ENCODE data around the gene GSTO2.

The GSTO2 gene

DNA sequence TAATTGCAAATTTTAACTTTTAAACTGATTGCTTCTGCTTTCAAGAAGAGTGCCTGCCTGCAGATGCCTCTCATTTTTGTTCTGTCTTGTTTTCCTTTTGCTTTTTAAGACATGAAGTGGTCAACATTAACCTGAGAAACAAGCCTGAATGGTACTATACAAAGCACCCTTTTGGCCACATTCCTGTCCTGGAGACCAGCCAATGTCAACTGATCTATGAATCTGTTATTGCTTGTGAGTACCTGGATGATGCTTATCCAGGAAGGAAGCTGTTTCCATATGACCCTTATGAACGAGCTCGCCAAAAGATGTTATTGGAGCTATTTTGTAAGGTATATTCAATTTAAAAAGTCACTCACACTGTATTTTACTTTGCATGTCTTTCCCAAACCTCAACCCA, 8.8 kb downstream of the GSTO2 start:
- H3K27ac ChIP-seq, result no peak overlapping the region
- no peak for DNase-seq (ENCODE audit: low read depth, low spot score)

DNA sequence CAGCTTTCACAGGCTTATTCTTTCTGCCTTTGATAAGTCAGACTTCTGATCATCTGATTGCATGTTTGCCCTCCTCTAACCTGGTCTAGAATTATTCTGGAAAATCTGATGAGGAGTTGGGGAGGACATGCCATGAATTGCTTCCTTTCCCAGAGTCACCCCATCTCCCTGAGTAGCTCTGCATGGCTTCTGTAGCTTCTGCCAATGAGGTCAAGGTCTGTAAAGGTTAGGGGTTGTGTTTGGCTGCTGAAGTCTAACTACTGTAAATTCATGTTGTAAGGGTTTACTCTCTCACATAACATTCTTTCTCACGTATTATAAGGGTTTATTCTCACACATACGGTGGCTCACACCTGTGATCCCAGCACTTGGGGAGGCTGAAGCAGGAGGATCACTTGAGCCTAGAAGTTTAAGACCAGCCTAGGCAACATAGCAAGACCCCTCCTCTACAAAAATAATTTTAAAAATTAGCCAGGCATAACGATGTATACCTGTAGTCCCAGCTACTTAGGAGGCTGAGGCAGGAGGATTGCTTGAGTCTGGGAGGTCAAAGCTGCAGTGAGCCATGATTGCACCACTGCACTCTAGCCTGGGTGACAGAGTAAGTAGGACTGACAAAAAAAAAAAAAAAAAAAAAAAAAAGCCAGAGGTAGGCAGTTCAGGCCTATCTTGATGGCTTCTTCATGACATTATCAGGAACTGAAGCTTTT, 10.7 kb downstream of the GSTO2 start:
- H3K27ac ChIP-seq, result no peak overlapping the region

DNA sequence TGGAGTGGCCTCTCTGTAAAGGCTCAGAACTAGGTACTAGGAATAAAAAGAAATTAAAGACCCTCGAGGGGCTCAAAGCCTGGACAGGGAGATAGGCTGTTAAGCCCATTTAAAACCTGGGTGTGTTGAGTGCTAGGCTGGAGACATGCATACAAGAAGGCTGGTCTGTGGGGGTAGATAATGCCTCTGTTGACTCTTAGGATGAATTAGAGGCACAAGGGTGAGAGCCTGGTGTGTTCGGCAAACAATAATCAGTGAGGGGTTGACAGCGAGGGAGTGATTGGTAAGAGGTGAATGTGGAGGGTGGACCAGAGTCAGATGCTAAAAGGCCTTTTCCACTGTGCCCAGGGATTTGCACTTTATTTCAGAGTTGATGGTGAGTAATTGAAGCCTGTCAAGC, 12.7 kb downstream of the GSTO2 start:
- DNase-seq (ENCODE audit: low read depth, low spot score), result no peak
- no peak overlapping the region for H3K27ac ChIP-seq

More for the DNA sequence above, 10.7 kb downstream of the GSTO2 start:
- DNase-seq (ENCODE audit: low read depth, low spot score), result no peak

DNA sequence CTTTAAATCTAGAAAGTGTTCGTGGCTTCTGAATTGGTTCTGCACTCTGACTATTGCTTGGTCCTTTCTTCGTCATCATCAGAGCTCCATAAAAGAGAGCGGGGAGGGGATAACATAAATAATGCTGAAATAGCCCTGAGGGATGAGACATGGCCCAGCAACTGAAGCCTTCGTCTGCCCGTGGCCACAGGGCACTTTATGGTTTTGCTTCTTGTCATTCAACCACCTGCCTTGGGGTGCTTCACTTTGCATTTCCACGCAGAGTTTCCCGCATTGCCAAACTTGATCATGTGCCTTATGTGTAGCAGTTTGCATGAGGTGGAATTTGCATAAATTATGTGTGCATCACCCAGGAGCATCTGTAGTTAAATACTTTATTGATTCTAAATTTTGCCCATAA, 15.9 kb downstream of the GSTO2 start:
- no peak for DNase-seq (ENCODE audit: low read depth, low spot score)
- no peak overlapping the region for H3K27ac ChIP-seq

DNA sequence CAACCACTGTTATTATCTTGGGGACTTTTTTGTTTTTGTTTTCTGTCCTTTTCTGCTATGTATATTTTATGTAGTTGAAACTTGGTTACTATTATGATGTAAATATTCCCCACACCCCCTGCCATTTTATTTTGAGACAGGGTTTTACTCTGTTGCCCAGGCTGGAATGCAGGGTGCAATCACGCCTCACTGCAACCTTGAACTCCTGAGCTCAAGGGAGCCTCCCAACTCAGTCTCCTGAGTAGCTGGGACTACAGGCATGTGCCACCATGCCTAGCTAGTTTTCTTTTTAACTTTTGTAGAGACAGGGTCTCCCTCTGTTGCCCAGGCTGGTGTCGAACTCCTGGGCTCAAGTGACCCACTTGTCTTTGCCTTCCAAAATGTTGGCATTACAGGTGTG, 18.0 kb downstream of the GSTO2 start:
- no peak for DNase-seq (ENCODE audit: low read depth, low spot score)
- no peak overlapping the region for H3K27ac ChIP-seq

DNA sequence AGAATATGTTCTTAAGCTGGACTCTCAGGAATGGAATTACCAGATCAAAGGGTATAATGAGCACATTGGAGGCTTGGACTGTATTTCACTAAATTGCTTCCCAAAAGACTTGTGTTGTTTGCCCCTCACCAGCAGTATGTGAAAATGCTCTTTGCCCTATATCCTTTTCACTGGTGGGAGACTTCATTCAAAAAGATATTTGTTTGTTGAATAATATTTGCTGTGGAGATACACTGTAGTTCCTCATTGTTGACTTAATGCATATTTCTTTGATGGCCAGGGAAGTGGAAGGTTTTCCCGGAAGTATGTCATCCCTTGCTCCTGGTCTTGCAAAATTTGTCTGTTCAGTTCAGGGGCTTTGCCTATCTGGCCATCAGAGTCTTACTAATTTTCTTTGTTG, 19.4 kb downstream of the GSTO2 start:
- DNase-seq (ENCODE audit: low read depth, low spot score), result no peak
- no peak overlapping the region for H3K27ac ChIP-seq

DNA sequence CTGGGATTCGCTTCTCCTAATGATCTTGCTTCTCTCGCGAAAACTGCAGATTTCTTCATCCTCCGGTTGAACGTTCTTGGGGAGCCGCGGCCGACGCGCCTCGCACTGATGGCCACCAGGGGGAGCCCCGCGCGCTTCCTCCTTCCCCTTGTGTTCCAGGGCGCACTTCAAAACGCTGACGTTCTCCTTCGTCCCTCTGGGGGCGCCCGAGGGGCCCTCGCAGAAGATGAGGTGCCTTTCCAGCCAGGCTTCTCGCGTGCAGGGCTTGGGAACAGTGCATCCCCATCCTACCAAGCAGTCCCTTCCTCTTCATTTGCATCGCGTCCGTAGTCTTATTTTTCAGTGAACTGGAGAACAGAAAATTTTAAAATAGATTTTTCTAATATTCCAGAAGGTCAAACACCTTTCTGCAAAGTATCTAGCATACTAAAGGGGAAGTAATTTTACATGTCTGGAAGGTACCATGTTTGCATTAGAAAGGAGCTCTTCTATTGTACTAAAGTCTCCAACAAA, 22.5 kb downstream of the GSTO2 start:
- no peak for DNase-seq (ENCODE audit: low read depth, low spot score)
- H3K27ac ChIP-seq, result no peak overlapping the region

DNA sequence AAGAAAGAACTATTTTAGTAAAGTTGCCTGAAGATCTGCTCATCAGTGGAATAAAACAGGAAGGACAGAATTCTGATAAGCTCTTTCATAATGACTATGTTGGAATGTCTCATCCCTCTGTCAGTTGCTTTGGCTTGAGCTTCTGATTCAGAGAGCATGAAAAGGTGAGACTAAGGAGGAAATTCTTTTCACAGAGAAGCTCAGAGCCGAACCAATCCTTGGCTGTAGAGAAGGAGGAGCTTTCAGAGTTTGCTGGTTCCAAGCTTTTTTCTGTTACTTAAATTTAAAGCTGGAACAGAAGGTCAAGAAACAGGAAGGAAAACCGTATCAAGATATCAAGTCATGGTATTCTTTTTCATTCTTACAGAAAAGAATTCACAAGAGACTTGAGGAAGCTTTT, 24.0 kb downstream of the GSTO2 start:
- H3K27ac ChIP-seq, result peak overlapping the region; percentile 63

DNA sequence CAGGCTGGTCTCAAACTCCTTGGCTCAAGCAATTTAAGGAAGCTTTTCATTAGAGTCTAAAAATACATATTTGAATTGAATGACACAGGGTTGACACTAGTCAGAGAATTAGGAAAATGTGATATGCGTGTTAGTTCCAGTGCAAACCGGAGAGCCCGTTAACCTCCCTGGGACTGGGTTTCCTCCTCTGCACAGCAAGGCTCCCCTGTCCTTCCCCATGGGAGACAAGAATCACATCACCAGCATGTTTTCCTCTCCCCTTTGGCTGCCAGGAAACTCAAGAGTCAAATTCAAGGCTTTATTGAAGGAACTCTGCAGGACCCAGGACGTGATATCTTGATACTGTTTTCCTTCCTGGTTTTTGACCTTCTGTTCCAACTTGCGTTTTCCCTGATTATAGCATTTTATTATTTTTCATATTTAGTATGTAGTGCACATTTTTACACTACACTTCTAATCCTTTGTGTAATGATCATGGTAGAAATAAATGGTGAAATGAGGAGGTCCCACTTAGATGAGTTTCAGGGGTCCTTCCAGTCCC, 24.9 kb downstream of the GSTO2 start:
- peak overlapping the region; percentile 63 for H3K27ac ChIP-seq
- DNase-seq (ENCODE audit: low read depth, low spot score), result no peak

More for the DNA sequence above, 24.0 kb downstream of the GSTO2 start:
- no peak for DNase-seq (ENCODE audit: low read depth, low spot score)

DNA sequence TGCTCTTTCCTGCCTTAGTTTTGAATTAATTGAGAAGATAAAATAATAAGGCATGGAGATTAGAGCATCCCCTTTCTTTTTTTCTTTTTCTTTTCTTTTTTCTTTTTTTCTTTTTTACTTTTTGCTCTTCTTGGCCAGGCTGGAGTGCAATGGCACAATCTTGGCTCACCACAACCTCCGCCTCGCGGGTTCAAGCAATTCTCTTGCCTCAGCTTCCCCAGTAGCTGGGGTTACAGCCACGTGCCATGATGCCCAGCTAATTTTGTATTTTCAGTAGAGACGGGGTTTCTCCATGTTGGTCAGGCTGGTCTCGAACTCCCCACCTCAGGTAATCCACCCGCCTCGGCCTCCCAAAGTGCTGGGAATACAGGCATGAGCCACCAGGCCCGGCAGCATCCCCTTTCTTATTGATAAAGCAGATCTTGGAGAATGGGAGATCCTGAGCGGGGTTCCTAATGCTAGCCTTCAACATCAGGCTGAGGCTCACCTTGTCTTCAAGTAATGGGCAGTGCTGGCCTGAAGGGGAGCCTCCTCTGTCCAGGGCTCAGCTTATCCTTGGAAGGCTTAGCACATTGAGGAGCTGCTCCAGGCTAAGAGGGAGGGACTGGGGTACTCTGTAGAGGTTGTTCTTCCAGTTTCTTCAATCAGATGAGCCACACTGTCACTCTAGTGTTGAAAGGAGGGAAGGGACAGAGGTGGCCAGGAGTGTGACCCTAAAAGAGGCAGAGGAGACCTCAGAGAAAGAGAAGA, 27.9 kb downstream of the GSTO2 start:
- H3K27ac ChIP-seq, result no peak overlapping the region
- no peak for DNase-seq (ENCODE audit: low read depth, low spot score)

DNA sequence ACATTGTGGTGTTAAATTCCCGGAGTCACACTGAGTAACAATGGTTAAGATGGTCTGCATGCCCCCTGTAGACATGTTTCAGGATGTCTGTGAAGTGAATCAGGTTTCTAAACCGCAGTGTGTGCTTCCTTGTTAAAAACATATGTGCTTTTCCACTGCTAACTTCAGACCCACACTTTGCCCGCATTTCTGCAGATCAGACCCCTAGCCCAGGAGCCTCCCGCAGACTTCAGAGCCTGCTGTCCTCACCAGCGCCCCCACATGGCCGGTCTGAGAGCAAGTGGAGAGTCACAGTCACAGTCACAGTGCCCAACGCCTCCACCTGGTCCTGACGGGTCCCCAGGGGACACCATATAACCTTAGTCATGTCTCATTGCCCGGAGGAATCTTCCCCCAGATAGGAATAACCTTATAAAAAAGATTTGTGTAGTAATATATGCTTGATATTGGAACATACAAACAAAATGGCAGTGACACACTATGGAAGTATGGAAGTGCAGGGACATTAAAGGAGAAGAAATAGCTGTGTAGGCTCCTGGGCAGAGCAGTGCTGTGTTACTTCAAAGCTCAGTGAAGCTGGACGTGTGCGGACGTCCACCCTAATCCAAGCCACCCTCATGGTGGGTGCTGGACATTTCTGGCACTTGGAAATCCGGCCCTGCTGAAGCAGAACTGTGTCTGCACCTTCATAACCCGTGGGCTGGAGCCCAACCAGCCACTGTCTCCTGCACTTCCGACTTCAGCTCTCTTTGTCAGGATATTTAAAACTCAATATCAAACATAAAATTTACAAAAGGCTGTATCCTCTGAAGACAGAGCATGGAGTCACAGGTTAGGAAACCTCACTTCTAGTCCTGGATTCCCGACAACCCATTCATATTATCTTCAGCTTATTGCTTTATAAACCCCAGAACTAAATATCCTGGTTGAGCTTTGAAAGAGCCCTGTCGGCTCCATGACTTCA, 29.0 kb downstream of the GSTO2 start:
- DNase-seq (ENCODE audit: low read depth, low spot score), result no peak
- H3K27ac ChIP-seq, result no peak overlapping the region

DNA sequence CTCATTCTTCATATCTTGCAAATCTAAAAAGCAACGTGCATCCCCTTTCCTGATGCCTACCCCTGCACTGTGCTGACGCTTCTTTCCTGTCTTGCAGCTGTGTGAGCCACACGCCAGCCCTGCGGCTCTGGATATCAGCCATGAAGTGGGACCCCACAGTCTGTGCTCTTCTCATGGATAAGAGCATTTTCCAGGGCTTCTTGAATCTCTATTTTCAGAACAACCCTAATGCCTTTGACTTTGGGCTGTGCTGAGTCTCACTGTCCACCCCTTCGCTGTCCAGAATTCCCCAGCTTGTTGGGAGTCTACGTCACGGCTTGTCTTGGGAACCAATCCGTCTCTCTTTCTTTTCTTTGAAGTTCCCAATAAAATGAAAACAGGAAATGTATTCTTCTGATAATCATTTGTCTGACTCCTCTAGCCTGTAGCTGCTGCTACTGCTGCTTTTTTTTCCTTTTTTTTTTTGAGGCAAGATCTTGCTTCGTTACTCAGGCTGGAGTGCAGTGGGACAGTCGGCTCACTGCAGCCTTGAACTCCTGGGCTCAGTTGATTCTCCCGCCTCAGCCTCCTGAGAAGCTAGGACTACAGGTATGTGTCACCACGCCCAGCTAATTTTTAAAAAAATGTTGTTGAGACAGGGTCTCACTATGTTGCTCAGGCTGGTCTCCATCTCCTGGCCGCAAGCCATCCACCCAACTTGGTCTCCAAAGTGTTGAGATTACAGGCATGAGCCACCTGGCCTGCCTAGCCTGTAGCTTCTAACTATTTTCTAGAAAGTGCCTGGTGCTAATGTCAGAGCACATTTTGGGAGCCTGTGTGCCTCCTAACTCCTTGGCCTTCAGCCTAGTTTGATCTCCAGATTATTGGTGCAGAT, 30.3 kb downstream of the GSTO2 start:
- DNase-seq (ENCODE audit: low read depth, low spot score), result no peak
- no peak overlapping the region for H3K27ac ChIP-seq

DNA sequence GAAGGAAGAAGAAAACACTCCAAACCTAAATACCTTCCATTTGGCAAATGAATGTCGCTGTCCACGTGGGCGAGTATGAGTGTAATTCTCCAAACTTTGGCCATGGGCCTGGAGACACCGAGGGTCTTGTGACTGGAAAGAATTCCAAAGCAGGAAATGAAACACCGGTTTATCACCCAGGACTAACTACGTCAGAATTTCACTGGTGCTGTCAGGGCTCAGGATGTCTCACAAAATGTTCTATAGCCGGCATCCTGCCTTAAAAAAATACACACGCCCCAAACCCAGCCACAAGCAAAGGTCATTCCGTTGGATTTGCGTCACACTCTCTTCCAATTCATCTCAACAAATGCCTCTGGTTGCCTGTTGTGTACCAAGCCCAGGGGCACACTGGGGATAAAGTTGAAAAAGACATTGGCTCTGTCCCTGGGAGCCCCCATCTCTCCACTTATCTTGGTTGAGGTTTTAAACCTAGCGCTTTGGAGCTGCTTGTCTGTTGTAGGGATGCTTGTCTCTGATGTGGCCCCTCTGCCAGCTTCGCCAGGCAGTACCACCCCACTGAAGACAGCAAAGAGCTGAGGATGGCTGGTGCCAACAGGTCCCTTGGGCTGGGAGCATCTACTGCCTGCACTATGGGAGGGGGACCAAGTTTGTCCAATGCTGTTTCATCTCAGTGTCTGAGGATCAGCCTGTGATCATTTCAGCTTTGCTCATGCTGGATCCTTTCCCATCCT, 31.2 kb downstream of the GSTO2 start:
- peak overlapping the region; percentile 73 for H3K27ac ChIP-seq

DNA sequence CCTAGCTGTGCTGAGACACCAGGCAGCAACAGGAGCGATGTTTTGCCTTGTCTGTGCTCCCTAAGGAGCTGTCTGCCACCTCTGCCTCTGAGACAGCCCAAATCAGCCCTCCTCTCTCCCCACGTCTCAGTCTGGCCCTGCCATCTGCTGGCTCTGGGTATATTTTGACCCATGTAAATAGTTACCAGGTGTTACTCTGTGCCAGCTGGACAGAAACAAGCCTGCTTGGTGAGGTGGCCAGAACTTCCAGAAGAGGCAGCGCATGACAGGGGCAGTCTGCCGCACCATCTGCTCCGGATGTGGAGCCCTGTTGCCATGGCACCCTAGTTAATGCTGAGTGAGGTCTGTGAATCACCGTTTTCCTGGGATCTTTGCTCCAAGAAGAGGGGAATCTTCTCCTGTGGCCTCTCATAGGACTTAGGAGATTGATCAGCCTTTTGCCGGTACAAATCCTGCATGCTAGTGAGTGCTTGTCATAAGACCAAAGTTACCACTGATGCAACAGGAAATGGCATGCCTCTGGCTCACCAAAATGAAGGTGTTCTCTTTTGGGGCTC, 31.8 kb downstream of the GSTO2 start:
- no peak for DNase-seq (ENCODE audit: low read depth, low spot score)
- peak overlapping the region; percentile 73 for H3K27ac ChIP-seq

More for the DNA sequence above, 31.2 kb downstream of the GSTO2 start:
- DNase-seq (ENCODE audit: low read depth, low spot score), result no peak

DNA sequence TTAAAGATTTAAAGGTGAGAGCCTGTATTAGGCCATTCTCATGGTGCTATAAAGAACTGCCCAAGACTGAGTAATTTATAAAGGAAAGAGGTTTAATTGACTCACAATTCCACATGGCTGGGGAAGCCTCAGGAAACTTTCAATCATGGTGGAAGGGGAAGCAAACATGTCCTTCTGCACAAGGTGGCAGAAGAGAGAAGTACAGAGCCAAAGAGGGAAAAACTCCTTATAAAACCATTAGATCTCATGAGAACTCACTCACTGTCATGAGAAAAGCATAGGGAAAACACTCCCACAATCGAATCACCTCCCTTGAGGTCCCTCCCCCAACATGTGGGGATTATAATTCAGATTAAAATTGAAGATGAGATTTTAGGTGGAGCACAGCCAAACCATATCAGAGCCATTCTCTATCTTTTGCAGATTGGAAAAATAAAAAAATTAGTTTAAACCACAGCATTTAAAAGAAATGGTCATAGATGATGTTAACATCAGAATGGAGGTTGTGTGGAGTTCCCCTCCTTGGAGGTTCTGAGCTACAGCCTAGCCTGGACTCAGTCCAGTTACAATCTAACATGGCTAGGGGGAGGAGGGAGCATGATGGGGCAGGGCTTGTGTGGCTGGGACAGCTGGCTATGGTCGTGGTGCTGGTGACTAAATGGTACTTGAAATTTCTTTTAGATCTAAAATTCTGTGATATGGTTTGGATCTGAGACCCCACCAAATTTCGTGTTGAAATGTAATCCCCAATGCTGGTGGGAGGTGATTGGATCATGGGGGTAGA, 33.1 kb downstream of the GSTO2 start:
- H3K27ac ChIP-seq, result peak overlapping the region; percentile 73
- DNase-seq (ENCODE audit: low read depth, low spot score), result no peak

DNA sequence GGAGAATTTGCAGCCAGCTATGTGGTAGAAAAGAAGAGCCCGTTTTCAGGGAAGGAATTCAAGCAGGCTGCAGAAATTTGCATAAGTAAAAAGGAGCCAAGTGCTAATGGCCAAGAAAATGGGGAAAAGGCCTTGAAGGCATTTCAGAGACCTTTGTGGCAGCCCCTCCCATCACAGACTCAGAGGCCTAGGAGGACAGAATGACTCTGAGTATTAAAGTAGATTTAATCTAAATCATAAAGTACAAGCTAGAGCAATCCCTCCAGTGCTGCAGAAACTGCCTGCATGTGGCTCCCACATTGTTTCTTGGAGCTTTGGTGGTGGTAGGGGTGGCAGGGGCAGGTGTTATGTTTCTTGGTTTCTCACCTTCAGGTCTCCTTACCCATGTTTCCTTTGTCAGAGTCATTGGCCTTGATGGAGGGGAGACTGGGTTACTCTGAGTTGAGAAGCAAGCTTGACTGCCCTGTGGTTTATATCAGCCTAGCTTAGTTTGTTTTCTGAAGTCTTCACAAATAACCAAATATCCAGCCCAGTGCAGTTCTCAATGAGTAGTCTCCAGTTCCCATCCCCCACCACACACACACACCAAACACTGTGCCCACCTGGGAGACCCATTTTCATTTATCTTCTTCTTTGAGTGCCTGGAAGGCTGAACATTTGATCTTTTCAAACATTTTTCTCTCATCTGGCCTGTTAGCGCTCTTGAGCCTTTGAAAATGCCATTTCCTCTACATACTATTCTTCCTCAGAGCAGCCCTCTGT, 34.8 kb downstream of the GSTO2 start:
- no peak overlapping the region for H3K27ac ChIP-seq
- no peak for DNase-seq (ENCODE audit: low read depth, low spot score)

DNA sequence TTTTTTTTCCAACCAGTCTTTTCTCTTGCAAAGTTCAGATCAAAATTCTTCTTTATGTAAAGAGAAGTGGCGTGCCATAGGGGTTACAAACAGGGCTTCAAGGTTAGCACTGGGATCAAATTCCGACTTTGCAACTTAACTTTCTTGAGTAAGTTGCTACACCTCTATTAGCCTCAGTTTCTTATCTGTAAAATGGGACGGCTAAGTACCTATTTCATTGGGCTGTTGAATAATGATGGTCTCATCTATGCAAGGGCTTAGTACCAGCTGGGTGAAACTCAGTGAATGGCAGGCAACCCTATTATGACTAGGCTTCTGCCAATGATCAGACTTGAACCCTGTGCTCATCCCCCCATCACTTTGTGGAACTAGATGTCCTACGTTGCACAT, 35.4 kb downstream of the GSTO2 start:
- DNase-seq (ENCODE audit: low read depth, low spot score), result no peak
- peak overlapping the region; percentile 12 for H3K27ac ChIP-seq
